Measurements from ENCODE around the gene CAMK1.
A peak's percentile ranks its signal among the peaks of the same experiment; 100 is the strongest.

The CAMK1 gene

DNA sequence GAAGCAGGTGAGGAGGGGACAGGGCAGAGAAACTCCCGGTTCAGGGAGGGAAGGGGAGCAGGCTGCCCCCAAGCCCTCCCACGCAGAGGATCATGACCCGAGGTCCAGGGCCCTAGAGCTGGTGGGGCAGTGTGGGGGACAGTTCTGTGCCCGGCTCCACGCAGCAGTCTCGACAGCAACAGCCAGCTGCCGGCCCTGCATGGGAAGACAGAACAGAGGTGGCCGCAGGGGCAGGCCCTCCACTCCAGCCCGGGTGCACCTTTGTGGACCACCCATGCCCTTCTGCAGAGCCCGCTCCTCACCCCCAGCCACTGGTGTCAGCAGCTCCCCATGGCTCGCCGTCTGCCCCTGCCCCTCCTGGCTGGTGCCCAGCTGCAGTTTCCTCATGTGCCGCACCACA lies 12.3 kb downstream of the CAMK1 start:
- H4K91ac ChIP-seq (ENCODE audit: low read depth, low read length), result no peak overlapping the region
- H2BK12ac ChIP-seq (ENCODE audit: low read length), result no peak overlapping the region
- WGBS (ENCODE audit: extremely low coverage, insufficient coverage, insufficient read length), result no CpG with 5 or more reads among the region's 13 CpGs
- no peak overlapping the region for H3K23ac ChIP-seq (ENCODE audit: low read length)
- H2AK5ac ChIP-seq (ENCODE audit: low read length), result no peak overlapping the region
- H3K4me1 ChIP-seq (ENCODE audit: control insufficient read depth in 1 of 2, insufficient read depth in 2 of 2, low read length in 2 of 2), result no peaks in the 10 kb centered on the region
- no peaks in the 10 kb centered on the region for H3K79me2 ChIP-seq (ENCODE audit: control insufficient read depth, insufficient read depth, low read length, poor library complexity)
- no peak overlapping the region for H4K12ac ChIP-seq (ENCODE audit: low read depth, low read length)
- no peak overlapping the region for H3K27ac ChIP-seq (ENCODE audit: low read depth, low read length)
- H3K9me3 ChIP-seq (ENCODE audit: insufficient read depth, low read depth, low read length), result no peaks in the 10 kb centered on the region
- no peak overlapping the region for H2BK5ac ChIP-seq (ENCODE audit: low read depth, low read length, poor library complexity)
- no peak overlapping the region for H2BK120ac ChIP-seq (ENCODE audit: insufficient read depth, low read length, poor library complexity)
- H3K4me2 ChIP-seq (ENCODE audit: low read length), result no peak overlapping the region
- H3K14ac ChIP-seq (ENCODE audit: low read length), result no peak overlapping the region
- H3K4ac ChIP-seq (ENCODE audit: low read depth, low read length), result no peak overlapping the region
- no peak overlapping the region for H4K8ac ChIP-seq (ENCODE audit: low read depth, low read length)
- H3K18ac ChIP-seq (ENCODE audit: low read length), result no peak overlapping the region
- no peak overlapping the region for H3K4me3 ChIP-seq (ENCODE audit: low read depth, low read length)
- H3K36me3 ChIP-seq (ENCODE audit: control insufficient read depth in 1 of 2, insufficient read depth in 2 of 2, low read length in 2 of 2), result peaks cover 22 to 25% of the 10 kb centered on the region in 2 experiments
- no peak overlapping the region for H2AFZ ChIP-seq (ENCODE audit: insufficient read depth, low read length, poor library complexity)
- DNase-seq, result no peak
- H3K9ac ChIP-seq (ENCODE audit: low read length), result no peak overlapping the region
- H3K79me1 ChIP-seq (ENCODE audit: low read length), result no peaks in the 10 kb centered on the region
- H3K27me3 ChIP-seq (ENCODE audit: insufficient read depth, low read length), result no peaks in the 10 kb centered on the region

DNA sequence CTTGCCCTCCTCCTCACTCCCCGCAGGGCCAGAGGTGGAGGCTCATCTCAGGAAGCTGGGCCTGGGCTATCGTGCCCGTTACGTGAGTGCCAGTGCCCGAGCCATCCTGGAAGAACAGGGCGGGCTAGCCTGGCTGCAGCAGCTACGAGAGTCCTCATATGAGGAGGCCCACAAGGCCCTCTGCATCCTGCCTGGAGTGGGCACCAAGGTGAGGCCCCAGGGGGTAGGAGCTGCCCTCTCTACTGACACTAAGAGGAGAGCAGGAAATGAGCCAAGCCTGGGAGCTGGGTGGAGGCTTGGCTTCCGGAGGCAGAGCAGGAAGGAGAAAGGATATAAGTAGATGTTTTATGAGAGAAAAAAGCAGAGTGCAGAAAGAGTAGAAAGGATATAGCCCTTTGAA lies 15.1 kb downstream of the CAMK1 start:
- H4K8ac ChIP-seq (ENCODE audit: low read depth, low read length), result no peak overlapping the region
- peaks cover 3 to 5% of the 10 kb centered on the region in 2 experiments for H3K4me1 ChIP-seq (ENCODE audit: control insufficient read depth in 1 of 2, insufficient read depth in 2 of 2, low read length in 2 of 2)
- H3K27ac ChIP-seq (ENCODE audit: low read depth, low read length), result no peak overlapping the region
- no CpG with 5 or more reads among the region's 8 CpGs for WGBS (ENCODE audit: extremely low coverage, insufficient coverage, insufficient read length)
- no peak for DNase-seq
- H3K79me2 ChIP-seq (ENCODE audit: control insufficient read depth, insufficient read depth, low read length, poor library complexity), result no peaks in the 10 kb centered on the region
- H3K27me3 ChIP-seq (ENCODE audit: insufficient read depth, low read length), result no peaks in the 10 kb centered on the region
- H3K4ac ChIP-seq (ENCODE audit: low read depth, low read length), result no peak overlapping the region
- H3K23ac ChIP-seq (ENCODE audit: low read length), result no peak overlapping the region
- no peak overlapping the region for H2BK120ac ChIP-seq (ENCODE audit: insufficient read depth, low read length, poor library complexity)
- no peak overlapping the region for H3K9ac ChIP-seq (ENCODE audit: low read length)
- H4K91ac ChIP-seq (ENCODE audit: low read depth, low read length), result no peak overlapping the region
- no peak overlapping the region for H3K4me2 ChIP-seq (ENCODE audit: low read length)
- no peak overlapping the region for H3K18ac ChIP-seq (ENCODE audit: low read length)
- H2BK5ac ChIP-seq (ENCODE audit: low read depth, low read length, poor library complexity), result no peak overlapping the region
- no peak overlapping the region for H2AFZ ChIP-seq (ENCODE audit: insufficient read depth, low read length, poor library complexity)
- H3K79me1 ChIP-seq (ENCODE audit: low read length), result peaks cover 4% of the 10 kb centered on the region
- H3K14ac ChIP-seq (ENCODE audit: low read length), result no peak overlapping the region
- H2BK12ac ChIP-seq (ENCODE audit: low read length), result no peak overlapping the region
- H4K12ac ChIP-seq (ENCODE audit: low read depth, low read length), result no peak overlapping the region
- H3K36me3 ChIP-seq (ENCODE audit: control insufficient read depth in 1 of 2, insufficient read depth in 2 of 2, low read length in 2 of 2), result peaks cover 28 to 32% of the 10 kb centered on the region in 2 experiments
- H3K4me3 ChIP-seq (ENCODE audit: low read depth, low read length), result no peak overlapping the region
- no peaks in the 10 kb centered on the region for H3K9me3 ChIP-seq (ENCODE audit: insufficient read depth, low read depth, low read length)
- H2AK5ac ChIP-seq (ENCODE audit: low read length), result no peak overlapping the region

DNA sequence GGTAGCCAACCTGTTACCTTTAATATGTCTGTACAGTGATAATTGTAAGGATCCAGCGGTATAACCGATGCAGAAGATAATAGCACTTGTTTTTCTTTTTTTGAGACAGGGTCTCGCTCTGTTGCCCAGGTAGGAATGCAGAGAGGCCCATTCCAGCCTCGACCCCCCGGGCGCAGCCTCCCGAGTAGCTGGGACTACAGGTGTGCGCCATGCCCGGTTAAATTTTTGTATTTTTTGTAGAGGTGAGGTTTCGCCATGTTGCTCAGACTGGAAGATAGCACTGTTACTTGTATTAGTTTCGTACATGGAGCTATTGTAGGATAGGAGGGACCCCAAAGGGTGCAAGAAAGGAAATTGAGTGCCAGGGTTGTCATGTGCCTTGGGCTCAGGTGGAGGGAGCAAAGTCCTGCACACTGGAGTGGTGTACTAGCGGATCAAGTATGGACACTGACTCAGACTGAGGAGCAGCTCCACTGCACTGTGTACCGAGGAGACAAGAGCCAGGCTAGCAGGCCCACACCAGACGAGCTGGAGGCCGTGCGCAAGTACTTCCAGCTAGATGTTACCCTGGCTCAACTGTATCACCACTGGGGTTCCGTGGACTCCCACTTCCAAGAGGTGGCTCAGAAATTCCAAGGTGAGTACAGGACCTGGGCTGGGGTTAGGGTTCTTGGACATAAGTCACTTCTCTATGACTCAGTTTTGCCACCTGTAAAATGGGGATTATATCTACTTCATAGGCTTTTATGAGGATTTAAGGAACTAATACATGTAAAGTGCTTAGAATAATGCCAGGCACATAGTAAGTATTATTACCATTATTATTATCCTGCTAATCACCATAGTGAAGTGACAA lies 19.0 kb downstream of the CAMK1 start:
- Histone ChIP-seq H3K14ac (ENCODE audit: low read length) (no peak overlapping the region), H4K12ac (ENCODE audit: low read depth, low read length) (no peak overlapping the region), H3K9ac (ENCODE audit: low read length) (no peak overlapping the region), H4K91ac (ENCODE audit: low read depth, low read length) (peak overlapping the region; percentile 36), H3K4me2 (ENCODE audit: low read length) (peak overlapping the region; percentile 69), H2BK120ac (ENCODE audit: insufficient read depth, low read length, poor library complexity) (no peak overlapping the region), H3K18ac (ENCODE audit: low read length) (no peak overlapping the region), H2BK12ac (ENCODE audit: low read length) (no peak overlapping the region), H3K9me3 (ENCODE audit: insufficient read depth, low read depth, low read length) (no peaks in the 10 kb centered on the region), H3K4ac (ENCODE audit: low read depth, low read length) (no peak overlapping the region), H3K27ac (ENCODE audit: low read depth, low read length) (no peak overlapping the region), H2AFZ (ENCODE audit: insufficient read depth, low read length, poor library complexity) (peak overlapping the region; percentile 79), H3K23ac (ENCODE audit: low read length) (no peak overlapping the region), H2BK5ac (ENCODE audit: low read depth, low read length, poor library complexity) (no peak overlapping the region), H4K8ac (ENCODE audit: low read depth, low read length) (no peak overlapping the region), H3K4me3 (ENCODE audit: low read depth, low read length) (peak overlapping the region; percentile 72), H3K79me2 (ENCODE audit: control insufficient read depth, insufficient read depth, low read length, poor library complexity) (peaks cover 3% of the 10 kb centered on the region), H3K79me1 (ENCODE audit: low read length) (peaks cover 7% of the 10 kb centered on the region), H3K27me3 (ENCODE audit: insufficient read depth, low read length) (no peaks in the 10 kb centered on the region), H3K4me1 (ENCODE audit: control insufficient read depth in 1 of 2, insufficient read depth in 2 of 2, low read length in 2 of 2) (peaks cover 5 to 7% of the 10 kb centered on the region in 2 experiments), H3K36me3 (ENCODE audit: control insufficient read depth in 1 of 2, insufficient read depth in 2 of 2, low read length in 2 of 2) (peaks cover 29 to 34% of the 10 kb centered on the region in 2 experiments), H2AK5ac (ENCODE audit: low read length) (no peak overlapping the region)
- no peak for DNase-seq
- WGBS (ENCODE audit: extremely low coverage, insufficient coverage, insufficient read length), result no CpG with 5 or more reads among the region's 17 CpGs

DNA sequence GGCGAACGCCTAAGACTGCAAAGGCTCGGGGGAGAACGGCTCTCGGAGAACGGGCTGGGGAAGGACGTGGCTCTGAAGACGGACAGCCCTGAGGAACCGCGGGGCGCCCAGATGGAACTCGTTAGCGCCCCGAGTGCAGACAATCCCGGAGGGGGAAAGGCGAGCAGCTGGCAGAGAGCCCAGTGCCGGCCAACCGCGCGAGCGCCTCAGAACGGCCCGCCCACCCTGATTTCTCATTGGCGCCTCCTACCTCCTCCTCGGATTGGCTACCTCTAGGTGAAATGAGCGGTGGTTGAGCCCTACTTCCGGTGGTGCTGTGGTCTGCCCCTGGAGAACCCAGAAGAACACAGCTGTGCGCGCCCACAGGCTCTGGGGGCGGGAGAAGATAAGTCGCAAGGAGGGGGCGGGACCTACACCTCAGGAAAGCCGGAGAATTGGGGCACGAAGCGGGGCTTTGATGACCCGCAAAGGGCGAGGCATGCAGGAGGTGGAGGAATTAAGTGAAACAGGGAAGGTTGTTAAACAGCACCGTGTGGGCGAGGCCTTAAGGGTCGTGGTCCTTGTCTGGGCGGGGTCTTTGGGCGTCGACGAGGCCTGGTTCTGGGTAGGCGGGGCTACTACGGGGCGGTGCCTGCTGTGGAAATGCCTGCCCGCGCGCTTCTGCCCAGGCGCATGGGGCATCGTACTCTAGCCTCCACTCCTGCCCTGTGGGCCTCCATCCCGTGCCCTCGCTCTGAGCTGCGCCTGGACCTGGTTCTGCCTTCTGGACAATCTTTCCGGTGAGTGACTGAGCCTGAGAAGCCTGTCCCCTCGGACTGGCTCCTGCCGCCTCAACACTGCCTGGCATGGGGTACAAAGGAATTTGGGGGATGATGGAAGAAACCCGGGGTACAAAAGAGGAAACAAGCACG lies 19.8 kb downstream of the CAMK1 start, which contains the start of gene OGG1:
Gene OGG1 (plus strand): TSS at position 308 of the 911 bp plus-strand sequence. CDS start 335 bp downstream, at position 643.
- H3K4me1 ChIP-seq (ENCODE audit: control insufficient read depth in 1 of 2, insufficient read depth in 2 of 2, low read length in 2 of 2), result peaks cover 5 to 7% of the 10 kb centered on the region in 2 experiments
- H3K9ac ChIP-seq (ENCODE audit: low read length), result peak within 1 kb of the TSS; percentile 95
- H3K27me3 ChIP-seq (ENCODE audit: insufficient read depth, low read length), result no peaks in the 10 kb centered on the region
- peak within 1 kb of the TSS; percentile 44 for H2BK5ac ChIP-seq (ENCODE audit: low read depth, low read length, poor library complexity)
- no peak within 1 kb of the TSS for H3K23ac ChIP-seq (ENCODE audit: low read length)
- peak within 1 kb of the TSS; percentile 41 for H3K4ac ChIP-seq (ENCODE audit: low read depth, low read length)
- H3K27ac ChIP-seq (ENCODE audit: low read depth, low read length), result peak within 1 kb of the TSS; percentile 81
- WGBS (ENCODE audit: extremely low coverage, insufficient coverage, insufficient read length), result no CpG with 5 or more reads among the region's 60 CpGs
- H3K4me2 ChIP-seq (ENCODE audit: low read length), result peak within 1 kb of the TSS; percentile 96
- peak; percentile 97 to 98 for DNase-seq
- H4K8ac ChIP-seq (ENCODE audit: low read depth, low read length), result peak within 1 kb of the TSS; percentile 84
- H2BK12ac ChIP-seq (ENCODE audit: low read length), result no peak within 1 kb of the TSS
- peaks cover 3% of the 10 kb centered on the region for H3K79me2 ChIP-seq (ENCODE audit: control insufficient read depth, insufficient read depth, low read length, poor library complexity)
- peak within 1 kb of the TSS; percentile 84 for H3K4me3 ChIP-seq (ENCODE audit: low read depth, low read length)
- H3K79me1 ChIP-seq (ENCODE audit: low read length), result peaks cover 7% of the 10 kb centered on the region
- peak within 1 kb of the TSS; percentile 59 for H4K12ac ChIP-seq (ENCODE audit: low read depth, low read length)
- no peak within 1 kb of the TSS for H2AK5ac ChIP-seq (ENCODE audit: low read length)
- H3K36me3 ChIP-seq (ENCODE audit: control insufficient read depth in 1 of 2, insufficient read depth in 2 of 2, low read length in 2 of 2), result peaks cover 37 to 43% of the 10 kb centered on the region in 2 experiments
- peak within 1 kb of the TSS; percentile 50 for H4K91ac ChIP-seq (ENCODE audit: low read depth, low read length)
- peak within 1 kb of the TSS; percentile 82 for H3K18ac ChIP-seq (ENCODE audit: low read length)
- H2AFZ ChIP-seq (ENCODE audit: insufficient read depth, low read length, poor library complexity), result peak within 1 kb of the TSS; percentile 94
- H3K14ac ChIP-seq (ENCODE audit: low read length), result peak within 1 kb of the TSS; percentile 74
- H3K9me3 ChIP-seq (ENCODE audit: insufficient read depth, low read depth, low read length), result no peaks in the 10 kb centered on the region
- peak within 1 kb of the TSS; percentile 62 for H2BK120ac ChIP-seq (ENCODE audit: insufficient read depth, low read length, poor library complexity)

Measured in trophoblast cell (in vitro differentiated cells and primary cell).